AML-193 (cell line): ENCODE measurements around the gene CRISPLD2.

Source experiments
- DNase-seq, 2 experiments: peaks; one replicate each; lab custom pipeline; 2025; lab: John Stamatoyannopoulos, UW

The CRISPLD2 gene

DNA sequence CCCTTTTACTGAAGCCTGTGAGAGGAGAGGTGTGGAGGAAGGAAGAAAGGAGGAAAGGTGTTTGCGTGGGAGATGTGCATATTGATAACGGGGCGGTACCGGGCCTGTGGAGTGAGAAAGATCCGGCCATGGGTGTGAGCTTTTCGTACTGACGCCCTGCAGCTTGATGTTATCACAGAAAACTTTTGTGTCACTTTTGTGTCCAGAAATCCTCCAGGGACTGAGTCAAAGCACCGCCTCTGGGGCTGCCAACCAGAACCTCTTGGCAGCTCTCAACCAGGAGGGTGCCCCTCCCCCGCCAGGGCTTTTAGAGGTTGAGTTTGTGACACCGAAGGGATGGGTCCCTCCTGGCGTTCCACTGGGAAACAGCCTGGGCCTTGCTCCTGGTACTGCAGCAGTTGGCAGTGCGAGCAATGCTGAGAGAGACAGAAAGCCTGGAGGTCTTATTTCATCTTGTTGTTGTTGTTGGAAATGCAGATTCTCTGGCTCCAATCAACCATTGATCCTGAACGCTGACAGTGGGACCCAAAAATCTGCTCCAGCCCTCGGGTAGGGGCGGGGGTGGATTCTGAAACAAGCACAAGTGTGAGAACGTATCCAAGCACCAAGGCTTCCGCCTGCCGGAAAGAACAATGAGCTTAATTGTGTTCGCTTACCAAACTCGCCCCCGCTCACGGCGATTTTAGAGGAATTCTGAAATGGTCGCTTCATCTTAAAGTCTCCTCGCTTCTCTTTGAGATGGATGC is 65.0 kb downstream of the CRISPLD2 start:
- no peak for DNase-seq

DNA sequence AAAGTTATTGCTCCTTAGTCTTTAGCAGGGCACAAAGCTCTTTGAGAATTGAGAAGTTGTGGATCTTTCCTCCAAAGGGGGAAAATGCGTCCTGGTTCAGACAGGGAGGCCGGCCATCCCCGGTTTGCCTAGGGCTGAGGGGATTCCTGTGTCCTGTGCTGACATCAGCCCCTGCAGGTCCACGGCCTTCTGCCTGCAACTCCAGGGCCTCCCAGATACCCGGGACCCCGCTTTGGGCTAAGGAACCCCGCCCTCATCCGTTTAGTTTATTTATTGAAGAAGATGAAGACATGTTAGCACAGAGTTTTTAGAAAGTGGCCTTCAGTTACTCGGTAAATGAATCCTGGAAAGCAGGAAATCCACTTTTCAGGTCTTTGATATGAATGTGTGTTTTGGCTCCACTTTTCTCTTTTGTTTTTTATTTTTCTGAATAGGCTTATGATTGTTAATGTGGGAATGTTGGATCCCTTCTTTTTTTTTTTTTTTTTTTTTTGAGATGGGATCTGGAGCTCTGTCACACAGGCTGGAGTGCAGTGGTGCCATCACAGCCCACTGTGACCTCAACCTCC is 65.6 kb downstream of the CRISPLD2 start:
- DNase-seq, result no peak

- DNase-seq, result no peak
These were observed 66.8 kb downstream of the CRISPLD2 start for GRCh38 chr16:84886497-84887090.

- DNase-seq, result no peak
These were observed 67.4 kb downstream of the CRISPLD2 start for GRCh38 chr16:84887207-84887606.

DNA sequence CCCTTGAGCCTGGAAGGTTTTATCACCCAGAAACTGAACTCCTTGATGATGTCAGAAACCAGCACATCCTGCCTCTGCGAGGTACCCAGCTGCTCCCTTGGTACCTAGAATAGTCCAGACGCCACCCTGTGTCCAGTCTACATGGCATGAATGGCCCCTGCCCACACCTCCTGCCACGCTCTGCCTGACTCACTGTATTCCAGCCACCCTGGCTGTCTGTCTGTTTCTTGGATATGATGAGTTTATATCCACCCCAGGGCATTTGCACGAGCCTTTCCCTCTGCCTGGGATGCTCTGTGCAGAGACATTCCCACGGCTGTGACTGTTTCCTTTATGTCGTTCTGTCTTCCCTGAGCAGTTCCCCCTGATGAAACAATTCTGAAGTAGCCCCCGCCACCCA is 68.7 kb downstream of the CRISPLD2 start:
- DNase-seq, result no peak

- no peak for DNase-seq
These were observed 69.3 kb downstream of the CRISPLD2 start for GRCh38 chr16:84889066-84889465.

- DNase-seq, result no peak
These were observed 70.6 kb downstream of the CRISPLD2 start for GRCh38 chr16:84890427-84890826.

GRCh38 chr16:84891149-84891795 is 71.5 kb downstream of the CRISPLD2 start:
- no peak for DNase-seq

- no peak for DNase-seq
These were observed 72.3 kb downstream of the CRISPLD2 start for GRCh38 chr16:84892097-84892496.

GRCh38 chr16:84893467-84893848 is 73.7 kb downstream of the CRISPLD2 start:
- no peak for DNase-seq

GRCh38 chr16:84893849-84894599 is 74.2 kb downstream of the CRISPLD2 start:
- DNase-seq, result peak; percentile 69 to 75

GRCh38 chr16:84895016-84895415 is 75.2 kb downstream of the CRISPLD2 start:
- DNase-seq, result no peak

GRCh38 chr16:84896847-84897246 is 77.1 kb downstream of the CRISPLD2 start:
- DNase-seq, result no peak

DNA sequence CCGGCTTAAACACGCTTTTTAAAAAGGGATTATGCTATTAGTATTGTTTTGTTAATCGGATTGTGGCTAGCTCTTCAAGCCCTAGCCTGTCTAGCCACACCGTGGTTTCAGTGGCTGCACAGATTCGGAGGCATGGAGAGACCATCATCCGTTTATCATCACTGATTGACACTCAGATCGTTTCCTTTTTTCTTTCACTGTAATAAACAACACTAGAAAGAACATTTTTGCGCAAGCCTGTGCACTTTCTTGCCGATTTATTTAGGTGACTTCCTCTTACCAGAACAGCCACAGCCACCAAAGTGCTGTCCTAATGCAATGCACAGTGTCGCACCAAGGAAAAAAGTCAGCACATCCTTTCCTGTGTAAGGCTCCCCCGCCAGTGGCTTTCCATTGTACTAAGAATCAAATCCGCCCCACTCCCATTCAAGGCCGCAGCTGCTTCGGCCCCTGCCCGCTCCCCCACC is 78.2 kb downstream of the CRISPLD2 start:
- DNase-seq, result peak; percentile 54 to 60

DNA sequence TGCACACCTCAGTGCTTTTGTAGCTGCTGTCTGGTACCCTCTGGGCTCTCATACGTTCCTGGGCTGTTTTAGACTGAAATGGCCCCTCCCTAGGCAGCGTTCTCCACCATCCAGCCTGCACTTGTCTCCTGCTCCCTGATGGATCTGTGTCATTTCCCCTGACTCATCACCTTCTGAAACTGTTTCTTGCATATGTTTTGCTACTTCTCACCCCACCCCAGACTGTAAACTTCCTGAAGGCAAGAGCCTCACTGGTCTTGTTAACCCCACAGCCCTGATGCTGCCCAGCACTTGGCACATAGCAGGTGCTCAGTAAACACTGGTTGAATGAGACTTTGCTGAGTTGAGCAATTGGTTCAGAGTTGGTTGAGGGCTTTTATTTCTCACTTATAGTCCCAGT is 78.7 kb downstream of the CRISPLD2 start:
- no peak for DNase-seq

GRCh38 chr16:84899414-84899813 is 79.6 kb downstream of the CRISPLD2 start:
- DNase-seq, result no peak

DNA sequence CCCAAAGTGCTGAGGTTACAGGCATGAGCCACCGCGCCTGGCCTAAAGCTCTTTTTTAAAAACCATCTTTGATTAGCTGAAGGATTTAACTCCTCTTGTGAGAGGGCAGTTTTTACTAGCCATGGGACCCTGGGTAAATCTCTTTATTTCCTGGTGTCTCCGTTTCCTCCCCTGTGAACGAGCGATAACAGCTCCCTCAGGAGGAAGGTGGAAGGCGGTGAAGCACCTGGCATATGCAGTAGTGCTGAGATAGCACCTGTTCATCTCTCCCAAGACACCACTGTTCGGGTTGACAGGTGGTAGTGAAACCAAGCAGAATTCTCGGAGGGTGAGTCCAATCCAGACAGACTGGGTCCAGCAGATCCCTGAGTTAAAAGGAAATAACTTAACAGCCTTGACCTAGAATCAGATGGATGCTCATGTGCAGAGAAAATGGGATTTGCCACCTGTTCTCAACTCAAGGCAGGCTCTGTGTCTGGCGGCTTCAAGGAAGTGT is 86.2 kb downstream of the CRISPLD2 start:
- no peak for DNase-seq

- DNase-seq, result no peak
These were observed 87.3 kb downstream of the CRISPLD2 start for GRCh38 chr16:84907051-84907450.

DNA sequence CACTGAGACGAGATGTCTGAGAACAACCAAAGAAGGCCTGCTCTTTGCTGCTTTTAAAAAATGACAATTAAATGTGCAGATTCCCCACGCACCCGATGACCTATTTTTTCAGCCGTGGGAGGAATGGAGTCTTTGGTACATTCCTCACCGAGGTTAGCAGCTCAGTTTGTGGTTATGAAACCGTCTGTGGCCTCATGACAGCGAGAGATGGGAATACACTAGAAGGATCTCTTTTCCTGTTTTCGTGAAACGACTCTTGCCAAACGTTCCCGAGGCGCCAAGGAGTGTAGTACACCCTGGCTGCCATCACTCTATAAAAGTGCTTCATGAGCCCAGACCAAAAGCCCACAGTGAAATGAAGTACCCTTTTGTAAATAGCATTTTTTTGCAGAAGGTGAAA is 87.8 kb downstream of the CRISPLD2 start:
- DNase-seq, result no peak

DNA sequence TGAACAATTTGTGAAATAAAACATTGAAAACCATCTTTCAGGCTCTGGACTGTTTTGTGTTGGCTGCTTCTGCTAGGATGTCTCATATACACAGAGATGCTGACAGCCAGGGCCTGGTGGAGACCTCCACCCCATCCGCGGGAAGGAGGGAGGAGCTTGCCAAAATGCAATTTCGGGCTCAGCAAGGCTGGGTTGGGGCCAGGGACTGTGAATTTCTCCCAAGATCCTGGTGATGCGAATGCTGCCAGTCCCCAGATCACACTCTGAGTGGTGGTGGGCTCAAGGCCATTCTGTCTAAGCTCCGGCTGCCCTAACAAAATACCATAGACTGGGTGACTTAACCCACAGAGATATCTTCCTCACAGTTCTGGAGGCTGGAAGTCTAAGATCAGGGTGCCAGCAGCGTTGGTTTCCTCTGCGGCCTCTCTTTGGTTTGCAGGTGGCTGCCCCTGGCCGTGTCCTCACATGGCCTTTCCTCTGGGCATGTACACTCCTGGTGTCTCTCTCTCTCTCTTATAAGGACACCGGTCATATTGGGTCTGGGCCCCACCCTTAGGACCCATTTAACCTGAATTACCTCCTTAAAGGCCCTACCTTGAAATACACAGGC is 89.8 kb downstream of the CRISPLD2 start:
- DNase-seq, result no peak

GRCh38 chr16:84911486-84912216 is 91.9 kb downstream of the CRISPLD2 start:
- DNase-seq, result peak; percentile 85 to 89
